HG03439 (cell line): Measurements from ENCODE around the gene KLF5.
"Not testable (repeated sequence)": the region's sequence is repeated elsewhere in the genome, so short reads cannot be mapped to it uniquely, and the experiment has no call there.

Source experiments
- ATAC-seq: cut with Tn5 transposase; IDR thresholded peaks from one replicate; pipeline ENCODE4 v1.9.1; 2021; ENCODE audit warnings: mild to moderate bottlenecking, moderate library complexity; ENCODE audit not compliant: unreplicated experiment

KLF5 gene

GRCh38 chr13:73082895-73083294 is 24.1 kb downstream of the KLF5 start:
- ATAC-seq, result no peak

GRCh38 chr13:73088332-73088935 is 29.6 kb downstream of the KLF5 start:
- no peak for ATAC-seq

- no peak for ATAC-seq
Measured at GRCh38 chr13:73089213-73089612, 30.4 kb downstream of the KLF5 start.

GRCh38 chr13:73090116-73090822 is 31.5 kb downstream of the KLF5 start:
- ATAC-seq, result no peak

- no peak for ATAC-seq
Measured at GRCh38 chr13:73090823-73091187, 32.0 kb downstream of the KLF5 start.

GRCh38 chr13:73092829-73093228 is 34.0 kb downstream of the KLF5 start:
- ATAC-seq, result no peak

GRCh38 chr13:73096173-73096572 is 37.4 kb downstream of the KLF5 start:
- ATAC-seq, result no peak

- ATAC-seq, result no peak
Measured at GRCh38 chr13:73096638-73097037, 37.8 kb downstream of the KLF5 start.

- not testable (repeated sequence) for ATAC-seq
Measured at GRCh38 chr13:73100781-73101180, 42.0 kb downstream of the KLF5 start.

GRCh38 chr13:73101351-73102007 is 42.7 kb downstream of the KLF5 start:
- ATAC-seq, result no peak

- no peak for ATAC-seq
Measured at GRCh38 chr13:73103238-73103637, 44.4 kb downstream of the KLF5 start.

- no peak for ATAC-seq
Measured at GRCh38 chr13:73106513-73107178, 47.8 kb downstream of the KLF5 start.

GRCh38 chr13:73107481-73107880 is 48.7 kb downstream of the KLF5 start:
- no peak for ATAC-seq

GRCh38 chr13:73107970-73108369 is 49.2 kb downstream of the KLF5 start:
- ATAC-seq, result no peak

- no peak for ATAC-seq
Measured at GRCh38 chr13:73109288-73109899, 50.6 kb downstream of the KLF5 start.

GRCh38 chr13:73109969-73110368 is 51.2 kb downstream of the KLF5 start:
- no peak for ATAC-seq

GRCh38 chr13:73110814-73111213 is 52.0 kb downstream of the KLF5 start:
- no peak for ATAC-seq

- no peak for ATAC-seq
Measured at GRCh38 chr13:73111331-73111730, 52.5 kb downstream of the KLF5 start.

GRCh38 chr13:73119612-73120011 is 60.8 kb downstream of the KLF5 start:
- no peak for ATAC-seq
